Measurements from ENCODE around the gene CDADC1.
"Not testable (repeated sequence)": the region's sequence is repeated elsewhere in the genome, so short reads cannot be mapped to it uniquely, and the experiment has no call there.

CDADC1 gene

DNA sequence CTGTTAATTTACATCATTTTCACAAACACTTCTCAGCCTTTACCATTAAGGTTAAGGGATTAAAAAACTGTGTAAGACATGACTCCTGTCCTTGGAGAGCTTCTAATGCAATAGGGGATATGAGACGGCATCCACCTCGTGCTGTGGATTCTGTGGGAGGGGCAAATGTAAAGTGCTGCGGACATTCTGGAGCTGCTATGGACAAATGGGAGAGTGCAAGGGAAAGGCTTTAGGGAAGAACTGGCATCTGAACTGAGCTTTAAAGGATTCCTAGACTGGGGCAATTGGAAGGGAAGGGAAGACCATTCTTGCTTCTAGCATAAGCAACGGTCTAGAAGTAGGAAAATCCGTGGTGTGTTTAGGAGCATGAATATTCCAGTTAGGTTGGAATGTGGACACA is 31.4 kb downstream of the CDADC1 start:
- Histone ChIP-seq H3K27me3 (replicated peaks; ENCODE audit: control insufficient read depth, insufficient read depth, low read length) (no peaks in the 10 kb centered on the region), H3K4me3 (replicated peaks; ENCODE audit: low read depth, low read length) (no peak overlapping the region), H3K36me3 (ENCODE audit: control insufficient read depth, insufficient read depth, low read length) (no peaks in the 10 kb centered on the region; the same call in 1 of the 2 replicates)
- no peak for DNase-seq (ENCODE audit: extremely low read depth, insufficient read length)
- TF ChIP-seq, protein P1, sequence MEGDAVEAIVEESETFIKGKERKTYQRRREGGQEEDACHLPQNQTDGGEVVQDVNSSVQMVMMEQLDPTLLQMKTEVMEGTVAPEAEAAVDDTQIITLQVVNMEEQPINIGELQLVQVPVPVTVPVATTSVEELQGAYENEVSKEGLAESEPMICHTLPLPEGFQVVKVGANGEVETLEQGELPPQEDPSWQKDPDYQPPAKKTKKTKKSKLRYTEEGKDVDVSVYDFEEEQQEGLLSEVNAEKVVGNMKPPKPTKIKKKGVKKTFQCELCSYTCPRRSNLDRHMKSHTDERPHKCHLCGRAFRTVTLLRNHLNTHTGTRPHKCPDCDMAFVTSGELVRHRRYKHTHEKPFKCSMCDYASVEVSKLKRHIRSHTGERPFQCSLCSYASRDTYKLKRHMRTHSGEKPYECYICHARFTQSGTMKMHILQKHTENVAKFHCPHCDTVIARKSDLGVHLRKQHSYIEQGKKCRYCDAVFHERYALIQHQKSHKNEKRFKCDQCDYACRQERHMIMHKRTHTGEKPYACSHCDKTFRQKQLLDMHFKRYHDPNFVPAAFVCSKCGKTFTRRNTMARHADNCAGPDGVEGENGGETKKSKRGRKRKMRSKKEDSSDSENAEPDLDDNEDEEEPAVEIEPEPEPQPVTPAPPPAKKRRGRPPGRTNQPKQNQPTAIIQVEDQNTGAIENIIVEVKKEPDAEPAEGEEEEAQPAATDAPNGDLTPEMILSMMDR (IDR thresholded peaks at IDR 0.05; ENCODE audit: insufficient read depth, low read length, poor library complexity, severe bottlenecking): no peak

DNA sequence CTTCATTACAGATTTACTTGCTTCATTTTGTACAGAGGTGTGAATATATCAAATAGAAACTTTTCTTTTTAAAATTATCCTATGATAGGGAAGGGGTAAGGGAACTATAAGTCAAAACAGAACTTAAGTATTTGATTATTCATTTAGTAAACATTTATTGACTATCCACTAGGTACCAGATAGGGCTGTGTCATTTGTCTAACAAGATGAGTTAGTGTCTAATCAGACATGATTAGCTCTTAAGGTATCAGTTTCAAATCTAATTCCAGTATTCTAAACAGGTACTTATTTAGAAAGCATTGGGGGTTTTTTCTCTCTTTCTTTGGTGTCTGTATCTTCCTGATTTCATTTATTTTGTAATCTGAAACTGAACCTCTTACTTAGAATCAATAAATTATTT is 32.2 kb downstream of the CDADC1 start:
- H3K4me3 ChIP-seq (replicated peaks; ENCODE audit: low read depth, low read length): no peak overlapping the region
- DNase-seq (ENCODE audit: extremely low read depth, insufficient read length): no peak
- TF ChIP-seq, protein P1 (IDR thresholded peaks at IDR 0.05; ENCODE audit: insufficient read depth, low read length, poor library complexity, severe bottlenecking): no peak

DNA sequence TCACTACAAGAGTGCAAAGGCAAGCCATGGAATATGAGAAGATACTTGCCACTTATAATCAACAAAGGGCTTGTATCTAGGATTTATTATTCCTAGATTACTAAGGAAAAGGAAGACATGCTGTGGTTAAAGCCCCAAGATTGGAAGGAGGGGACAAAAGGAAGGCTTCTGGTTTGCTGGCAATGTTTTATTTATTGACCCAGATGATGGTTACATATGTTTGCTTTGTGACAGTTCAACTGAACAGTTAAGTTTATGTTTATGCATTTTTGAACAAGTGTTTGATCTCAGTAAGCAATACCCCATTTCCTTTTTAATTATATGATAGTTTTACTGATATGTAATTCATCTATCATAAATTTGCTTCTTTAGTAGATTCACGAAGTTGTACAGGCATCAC is 40.3 kb downstream of the CDADC1 start:
- Histone ChIP-seq H3K27me3 (replicated peaks; ENCODE audit: control insufficient read depth, insufficient read depth, low read length) (no peaks in the 10 kb centered on the region), H3K4me3 (replicated peaks; ENCODE audit: low read depth, low read length) (no peak overlapping the region), H3K36me3 (ENCODE audit: control insufficient read depth, insufficient read depth, low read length) (no peaks in the 10 kb centered on the region)
- no peak for DNase-seq (ENCODE audit: extremely low read depth, insufficient read length)
- TF ChIP-seq, protein P1 (IDR thresholded peaks at IDR 0.05; ENCODE audit: insufficient read depth, low read length, poor library complexity, severe bottlenecking): no peak

More for the DNA sequence above, 32.2 kb downstream of the CDADC1 start:
- Histone ChIP-seq H3K36me3 (ENCODE audit: control insufficient read depth, insufficient read depth, low read length) (no peaks in the 10 kb centered on the region; the same call in 1 of the 2 replicates), H3K27me3 (replicated peaks; ENCODE audit: control insufficient read depth, insufficient read depth, low read length) (no peaks in the 10 kb centered on the region)

DNA sequence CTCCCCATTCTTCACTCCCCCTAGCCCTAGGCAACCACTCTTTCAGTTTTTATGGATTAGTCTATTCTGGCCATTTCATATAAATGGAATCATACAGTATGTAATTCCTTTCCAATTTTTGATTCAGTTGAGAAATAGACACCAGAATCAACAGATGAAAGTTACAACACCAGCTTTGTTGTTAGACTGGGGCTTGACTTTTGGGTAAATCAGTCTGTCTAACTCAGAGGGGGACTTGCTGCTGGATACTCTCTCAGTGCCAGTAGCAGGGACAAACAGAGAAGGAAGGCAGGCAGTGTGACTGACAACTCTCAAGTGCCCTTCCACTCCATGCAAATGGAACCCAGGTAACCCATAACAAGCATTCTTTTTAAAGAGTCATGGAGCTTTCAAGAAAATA is 40.7 kb downstream of the CDADC1 start:
- Histone ChIP-seq H3K36me3 (ENCODE audit: control insufficient read depth, insufficient read depth, low read length) (no peaks in the 10 kb centered on the region), H3K4me3 (replicated peaks; ENCODE audit: low read depth, low read length) (no peak overlapping the region), H3K27me3 (replicated peaks; ENCODE audit: control insufficient read depth, insufficient read depth, low read length) (no peaks in the 10 kb centered on the region)
- no peak for DNase-seq (ENCODE audit: extremely low read depth, insufficient read length)
- TF ChIP-seq, protein P1 (IDR thresholded peaks at IDR 0.05; ENCODE audit: insufficient read depth, low read length, poor library complexity, severe bottlenecking): no peak

DNA sequence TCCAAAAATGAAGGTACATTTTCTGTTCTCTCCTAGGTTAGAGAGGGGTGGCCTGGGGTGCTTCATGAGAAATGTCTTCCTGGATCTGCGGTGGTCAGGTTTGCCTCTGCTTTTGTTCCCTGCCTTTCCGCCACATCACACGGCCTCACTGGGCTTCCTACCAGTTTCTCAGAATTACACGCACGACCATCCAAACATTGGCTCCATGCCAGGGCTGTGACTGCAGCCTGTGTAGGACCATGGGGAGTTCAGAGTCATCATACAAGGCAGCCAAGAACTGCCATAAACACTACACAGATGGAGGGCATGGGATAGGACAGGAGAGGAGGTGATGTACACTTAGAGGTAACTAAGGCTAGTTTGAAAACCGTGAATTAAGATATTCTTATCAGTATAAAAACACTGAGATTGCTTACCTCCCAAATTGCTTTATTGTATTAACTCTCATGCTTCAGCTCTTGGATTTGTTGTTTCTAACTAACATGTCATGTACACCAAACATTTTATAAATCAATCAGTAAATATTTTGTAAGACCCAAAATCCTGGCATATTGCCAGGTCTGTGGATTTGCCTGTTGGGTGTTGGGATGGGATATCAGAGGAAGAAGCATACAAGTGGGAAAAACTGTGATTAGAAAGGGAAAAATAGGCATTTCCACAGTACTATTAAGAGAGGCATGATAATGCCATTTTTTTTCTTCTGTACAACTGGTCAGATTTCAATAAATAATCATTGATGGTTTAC is 45.2 kb downstream of the CDADC1 start:
- Histone ChIP-seq H3K36me3 (ENCODE audit: control insufficient read depth, insufficient read depth, low read length) (no peaks in the 10 kb centered on the region), H3K4me3 (replicated peaks; ENCODE audit: low read depth, low read length) (no peak overlapping the region), H3K27me3 (replicated peaks; ENCODE audit: control insufficient read depth, insufficient read depth, low read length) (no peaks in the 10 kb centered on the region)
- DNase-seq (ENCODE audit: extremely low read depth, insufficient read length): no peak
- TF ChIP-seq, protein P1 (IDR thresholded peaks at IDR 0.05; ENCODE audit: insufficient read depth, low read length, poor library complexity, severe bottlenecking): no peak

DNA sequence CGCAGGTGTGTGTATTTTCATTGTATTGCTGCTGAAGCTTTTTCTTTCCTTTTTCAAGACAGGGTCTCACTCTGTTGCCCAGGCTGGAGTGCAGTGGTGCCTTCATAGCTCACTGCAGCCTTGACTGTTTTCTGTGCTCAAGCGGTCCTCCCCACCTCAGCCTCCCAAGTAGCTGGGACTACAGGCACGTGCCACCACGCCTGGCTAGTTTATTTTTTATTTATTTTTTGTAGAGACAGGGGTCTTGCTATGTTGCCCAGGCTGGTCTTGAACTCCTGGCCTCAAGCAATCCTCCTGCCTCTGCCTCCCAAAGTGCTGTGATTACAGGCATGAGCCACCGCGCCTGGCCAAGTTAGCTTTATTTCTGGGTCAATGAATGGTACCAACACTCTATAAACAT is 47.0 kb downstream of the CDADC1 start:
- H3K4me3 ChIP-seq (replicated peaks; ENCODE audit: low read depth, low read length); H3K36me3 ChIP-seq (ENCODE audit: control insufficient read depth, insufficient read depth, low read length); H3K27me3 ChIP-seq (replicated peaks; ENCODE audit: control insufficient read depth, insufficient read depth, low read length); DNase-seq (ENCODE audit: extremely low read depth, insufficient read length): not testable (repeated sequence)

Measured in GM06990 (cell line).